ENCODE data around the gene KIF21B. TPM values are rescaled to one million over a fixed set of nuclear protein-coding genes. Genes with fewer than 3 reads are reported as not detected.

The KIF21B gene
- total RNA-seq, 2 donors from 2014 or later: 0.48 to 1.5 TPM

- TF ChIP-seq CTCF (IDR thresholded peaks at IDR 0.05): no peak
- H3K9me3 ChIP-seq: no peaks in the 10 kb centered on the region
- no peaks in the 10 kb centered on the region for H3K27me3 ChIP-seq
- H3K36me3 ChIP-seq: no peaks in the 10 kb centered on the region
- no peak overlapping the region for H3K27ac ChIP-seq
- H3K4me3 ChIP-seq: no peak overlapping the region
- H3K4me1 ChIP-seq: peaks cover 0 to 7% of the 10 kb centered on the region in 2 donors
- DNase-seq (ENCODE audit: low spot score): no peak
Observed at GRCh38 chr1:200971428-200971903, 52.0 kb downstream of the KIF21B start.

GRCh38 chr1:200970771-200971427, 52.6 kb downstream of the KIF21B start:
- Histone ChIP-seq H3K4me1 (peaks cover 0 to 7% of the 10 kb centered on the region in 2 donors), H3K36me3 (no peaks in the 10 kb centered on the region), H3K4me3 (no peak overlapping the region), H3K27me3 (no peaks in the 10 kb centered on the region), H3K27ac (no peak overlapping the region), H3K9me3 (no peaks in the 10 kb centered on the region)
- no peak for TF ChIP-seq CTCF (IDR thresholded peaks at IDR 0.05)
- DNase-seq (ENCODE audit: low spot score): no peak

GRCh38 chr1:200969726-200970561, 53.6 kb downstream of the KIF21B start:
- Histone ChIP-seq H3K9me3 (no peaks in the 10 kb centered on the region), H3K4me1 (peaks cover 0 to 7% of the 10 kb centered on the region in 2 donors), H3K4me3 (no peak overlapping the region), H3K36me3 (no peaks in the 10 kb centered on the region), H3K27ac (no peak overlapping the region), H3K27me3 (no peaks in the 10 kb centered on the region)
- TF ChIP-seq CTCF (IDR thresholded peaks at IDR 0.05): no peak
- DNase-seq (ENCODE audit: low spot score): no peak

GRCh38 chr1:200968469-200969410, 54.8 kb downstream of the KIF21B start:
- no peak for TF ChIP-seq CTCF (IDR thresholded peaks at IDR 0.05)
- no peak overlapping the region for H3K27ac ChIP-seq
- H3K4me1 ChIP-seq: peaks cover 0 to 7% of the 10 kb centered on the region in 2 donors
- DNase-seq (ENCODE audit: low spot score): no peak
- H3K36me3 ChIP-seq: no peaks in the 10 kb centered on the region
- H3K4me3 ChIP-seq: no peak overlapping the region
- no peaks in the 10 kb centered on the region for H3K27me3 ChIP-seq
- H3K9me3 ChIP-seq: no peaks in the 10 kb centered on the region

GRCh38 chr1:200967693-200968468, 55.6 kb downstream of the KIF21B start:
- no peak overlapping the region for H3K4me3 ChIP-seq
- no peaks in the 10 kb centered on the region for H3K9me3 ChIP-seq
- DNase-seq (ENCODE audit: low spot score): no peak
- no peaks in the 10 kb centered on the region for H3K27me3 ChIP-seq
- H3K36me3 ChIP-seq: no peaks in the 10 kb centered on the region
- no peak for TF ChIP-seq CTCF (IDR thresholded peaks at IDR 0.05)
- peaks cover 0 to 7% of the 10 kb centered on the region in 2 donors for H3K4me1 ChIP-seq
- no peak overlapping the region for H3K27ac ChIP-seq
